ENCODE results near the gene SPINK8.

DNA sequence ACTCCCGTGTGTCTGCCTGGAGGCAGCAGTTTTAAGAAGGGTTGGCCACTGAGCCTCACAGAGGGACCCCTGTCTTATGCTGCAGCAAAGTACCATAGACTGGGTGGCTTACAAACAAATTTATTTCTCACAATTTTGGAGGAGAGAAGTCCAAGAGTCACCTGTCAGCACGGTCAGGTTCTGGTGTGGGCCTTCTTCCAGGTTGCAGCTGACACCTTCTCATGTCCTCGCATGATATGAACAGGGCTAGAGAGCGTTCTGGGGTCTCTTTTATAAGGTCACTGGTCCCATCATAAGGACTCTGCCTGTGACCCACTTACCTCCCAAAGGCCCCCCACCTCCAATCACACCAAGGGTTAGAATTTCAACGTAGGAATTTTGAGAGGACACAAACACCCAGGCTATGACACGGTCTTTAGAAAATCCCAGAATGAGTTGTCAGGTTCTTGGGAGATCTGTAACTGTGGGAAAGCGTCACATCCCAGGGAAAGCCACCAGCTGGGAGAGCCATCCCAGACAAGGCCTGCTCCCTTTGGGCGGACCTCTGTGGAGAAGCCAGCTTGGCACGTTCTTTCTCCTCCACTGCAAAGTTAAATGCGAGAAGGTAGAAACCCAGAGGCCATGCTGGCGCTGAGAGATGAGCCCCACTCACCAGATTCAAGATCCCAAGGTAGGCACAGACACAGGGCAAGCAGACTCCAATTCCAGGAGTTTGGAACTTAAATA, 38.4 kb upstream of the SPINK8 start, which contains the start of gene FBXW12:
- TF ChIP-seq, protein P1, sequence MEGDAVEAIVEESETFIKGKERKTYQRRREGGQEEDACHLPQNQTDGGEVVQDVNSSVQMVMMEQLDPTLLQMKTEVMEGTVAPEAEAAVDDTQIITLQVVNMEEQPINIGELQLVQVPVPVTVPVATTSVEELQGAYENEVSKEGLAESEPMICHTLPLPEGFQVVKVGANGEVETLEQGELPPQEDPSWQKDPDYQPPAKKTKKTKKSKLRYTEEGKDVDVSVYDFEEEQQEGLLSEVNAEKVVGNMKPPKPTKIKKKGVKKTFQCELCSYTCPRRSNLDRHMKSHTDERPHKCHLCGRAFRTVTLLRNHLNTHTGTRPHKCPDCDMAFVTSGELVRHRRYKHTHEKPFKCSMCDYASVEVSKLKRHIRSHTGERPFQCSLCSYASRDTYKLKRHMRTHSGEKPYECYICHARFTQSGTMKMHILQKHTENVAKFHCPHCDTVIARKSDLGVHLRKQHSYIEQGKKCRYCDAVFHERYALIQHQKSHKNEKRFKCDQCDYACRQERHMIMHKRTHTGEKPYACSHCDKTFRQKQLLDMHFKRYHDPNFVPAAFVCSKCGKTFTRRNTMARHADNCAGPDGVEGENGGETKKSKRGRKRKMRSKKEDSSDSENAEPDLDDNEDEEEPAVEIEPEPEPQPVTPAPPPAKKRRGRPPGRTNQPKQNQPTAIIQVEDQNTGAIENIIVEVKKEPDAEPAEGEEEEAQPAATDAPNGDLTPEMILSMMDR (IDR thresholded peaks at IDR 0.05; ENCODE audit: low read depth, low read length) = no peak
- TF ChIP-seq POLR2A (IDR thresholded peaks at IDR 0.05; ENCODE audit: extremely low read depth, insufficient read length) = no peak

All from NB4 (cell line).